Astrocyte of the spinal cord (primary cell): ENCODE results near the gene KIAA1958.

Experiments used
- DNase-seq: peaks from one replicate; pipeline ENCODE4 v3.0.0; 2011; ENCODE audit warnings: low read depth, low spot score
- H3K4me3 ChIP-seq: 2 replicates; pipeline ENCODE4 v1.5.1; 2011; ENCODE audit warnings: low read depth, mild to moderate bottlenecking, low read length, moderate library complexity
- in situ Hi-C: cut with HindIII; loops from 2 replicates; pipeline ENCODE4 v1.10.0; 2017; ENCODE audit warnings: low sequenced_read_pairs
- TF ChIP-seq, protein P1 (sequence below): IDR thresholded peaks from 2 replicates; pipeline ENCODE4 v1.5.1; 2012; ENCODE audit warnings: low read depth, mild to moderate bottlenecking, low read length, inconsistent platforms

Gene KIAA1958

DNA sequence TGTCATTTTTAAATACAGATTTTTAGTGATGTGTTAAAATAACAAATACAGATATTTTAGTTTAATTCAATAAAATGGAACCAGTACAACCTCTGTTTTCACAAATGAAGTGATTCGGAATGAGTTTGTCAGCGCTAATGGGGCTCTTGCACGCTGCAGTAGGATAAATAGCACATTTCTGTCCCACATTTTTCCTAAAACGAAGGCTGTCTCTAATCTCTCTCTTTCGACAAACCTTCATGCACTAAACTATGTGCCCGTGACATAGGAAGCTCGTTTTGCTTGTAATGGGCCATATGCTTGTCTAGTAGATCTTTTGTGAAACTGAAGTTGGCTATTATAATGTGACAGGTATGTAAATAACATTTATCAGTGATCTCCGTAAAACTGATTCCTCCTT is 130.7 kb downstream of the KIAA1958 start:
- TF ChIP-seq, protein P1, sequence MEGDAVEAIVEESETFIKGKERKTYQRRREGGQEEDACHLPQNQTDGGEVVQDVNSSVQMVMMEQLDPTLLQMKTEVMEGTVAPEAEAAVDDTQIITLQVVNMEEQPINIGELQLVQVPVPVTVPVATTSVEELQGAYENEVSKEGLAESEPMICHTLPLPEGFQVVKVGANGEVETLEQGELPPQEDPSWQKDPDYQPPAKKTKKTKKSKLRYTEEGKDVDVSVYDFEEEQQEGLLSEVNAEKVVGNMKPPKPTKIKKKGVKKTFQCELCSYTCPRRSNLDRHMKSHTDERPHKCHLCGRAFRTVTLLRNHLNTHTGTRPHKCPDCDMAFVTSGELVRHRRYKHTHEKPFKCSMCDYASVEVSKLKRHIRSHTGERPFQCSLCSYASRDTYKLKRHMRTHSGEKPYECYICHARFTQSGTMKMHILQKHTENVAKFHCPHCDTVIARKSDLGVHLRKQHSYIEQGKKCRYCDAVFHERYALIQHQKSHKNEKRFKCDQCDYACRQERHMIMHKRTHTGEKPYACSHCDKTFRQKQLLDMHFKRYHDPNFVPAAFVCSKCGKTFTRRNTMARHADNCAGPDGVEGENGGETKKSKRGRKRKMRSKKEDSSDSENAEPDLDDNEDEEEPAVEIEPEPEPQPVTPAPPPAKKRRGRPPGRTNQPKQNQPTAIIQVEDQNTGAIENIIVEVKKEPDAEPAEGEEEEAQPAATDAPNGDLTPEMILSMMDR = no peak

DNA sequence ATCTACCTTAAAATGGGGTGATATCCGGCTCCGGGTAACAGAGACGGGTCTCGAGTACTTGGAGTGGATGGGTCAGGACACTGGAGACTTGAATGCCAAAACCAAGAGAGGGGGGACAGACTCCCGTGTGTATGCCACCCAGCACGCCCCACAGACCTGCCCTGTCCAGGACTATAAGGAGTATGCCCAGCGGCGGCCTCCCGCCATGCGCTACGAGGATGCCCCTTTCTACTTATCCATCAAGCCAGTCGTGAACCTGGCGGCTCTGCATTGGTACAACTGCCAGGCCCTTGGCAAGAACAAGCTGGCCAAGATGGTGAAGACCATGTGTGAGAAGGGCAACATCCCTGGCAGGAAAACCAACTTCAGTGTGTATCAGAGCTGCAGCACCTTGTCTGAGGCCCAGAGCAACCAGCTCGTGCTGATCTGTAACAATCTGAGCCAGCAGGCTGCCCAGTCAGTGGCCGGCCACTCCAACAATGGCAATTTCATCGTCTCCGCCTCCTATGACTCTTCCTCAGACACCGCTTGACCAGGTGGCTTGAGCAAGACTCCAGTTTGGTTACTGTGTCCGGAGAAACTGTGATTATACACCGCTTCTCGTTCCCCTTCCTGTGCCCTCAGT is 131.9 kb downstream of the KIAA1958 start:
- no peak overlapping the region for H3K4me3 ChIP-seq
- in situ Hi-C loops = no loop called here
- TF ChIP-seq, protein P1 = no peak
- no peak for DNase-seq

More for the DNA sequence above, 130.7 kb downstream of the KIAA1958 start:
- in situ Hi-C loops = no loop called here
- no peak overlapping the region for H3K4me3 ChIP-seq
- DNase-seq = no peak

DNA sequence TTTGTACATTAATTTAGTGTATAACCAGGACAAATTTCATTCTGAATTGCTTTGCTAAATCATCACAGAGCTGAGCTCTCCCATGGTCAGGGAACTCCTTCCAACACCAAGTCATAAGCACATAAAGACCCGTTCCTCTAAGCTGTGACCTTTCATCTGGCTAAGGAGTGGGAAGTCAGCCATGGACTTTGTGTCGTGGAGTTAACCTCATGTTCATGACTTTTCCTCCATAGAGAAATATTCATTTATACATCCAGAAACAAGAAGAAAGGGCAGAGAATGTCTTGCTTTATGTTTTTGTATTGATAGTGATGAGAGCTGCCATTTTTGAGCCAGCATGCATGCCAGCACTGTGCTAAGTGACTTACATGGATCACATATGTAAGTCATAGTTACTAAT is 133.8 kb downstream of the KIAA1958 start:
- DNase-seq = no peak
- TF ChIP-seq, protein P1 = no peak
- in situ Hi-C loops = no loop called here
- no peak overlapping the region for H3K4me3 ChIP-seq

DNA sequence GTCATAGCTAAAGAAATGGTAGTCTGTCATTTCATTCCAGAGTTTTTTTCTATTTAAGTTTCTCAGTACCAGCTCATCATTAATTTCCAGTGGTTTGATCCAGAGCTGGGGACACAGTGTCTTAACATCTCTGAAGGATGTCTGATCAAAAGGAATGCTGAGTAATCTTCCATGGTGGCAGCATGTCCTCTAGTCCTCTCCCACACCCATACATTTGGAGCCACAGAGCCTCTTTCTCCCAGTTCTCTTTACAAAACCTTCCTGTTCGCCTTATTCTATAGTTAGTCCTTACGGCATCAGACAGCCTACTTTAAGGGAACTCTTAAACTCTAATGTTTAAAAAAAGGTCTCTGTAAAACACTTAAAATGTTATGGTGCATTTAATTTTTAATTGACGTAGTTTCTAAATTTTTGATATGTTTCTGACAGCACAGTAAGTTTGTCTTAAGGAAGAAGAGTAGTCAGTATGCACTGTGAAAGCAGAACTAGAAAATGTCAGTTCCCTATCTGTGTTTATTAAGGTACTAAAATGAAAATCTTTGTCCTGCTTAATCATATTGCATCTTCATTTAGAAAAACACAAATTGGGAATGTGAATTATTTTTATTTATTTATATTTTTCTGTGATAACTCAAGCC is 134.5 kb downstream of the KIAA1958 start:
- in situ Hi-C loops = no loop called here

DNA sequence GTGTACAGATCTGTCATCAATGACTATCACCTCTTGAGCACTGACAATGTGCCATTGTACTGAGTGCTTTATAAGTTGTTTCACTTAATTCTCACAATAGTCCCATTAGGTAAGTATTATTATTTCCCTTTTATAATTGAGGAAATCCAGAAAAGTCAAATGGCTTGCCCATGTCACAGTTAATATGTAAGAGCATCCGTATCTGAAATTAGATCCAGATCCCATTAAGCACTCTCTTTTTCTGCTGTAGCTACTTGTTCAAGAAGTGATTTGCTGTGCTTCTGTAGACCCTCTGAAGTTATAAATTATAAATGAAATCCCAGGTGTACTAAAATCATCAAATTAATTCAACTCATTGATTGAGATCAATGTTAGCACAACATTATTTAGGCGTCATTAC is 136.6 kb downstream of the KIAA1958 start:
- DNase-seq = no peak
- TF ChIP-seq, protein P1 = no peak
- no peak overlapping the region for H3K4me3 ChIP-seq
- in situ Hi-C loops = no loop called here

More for the DNA sequence above, 134.5 kb downstream of the KIAA1958 start:
- no peak overlapping the region for H3K4me3 ChIP-seq
- TF ChIP-seq, protein P1 = no peak
- no peak for DNase-seq

DNA sequence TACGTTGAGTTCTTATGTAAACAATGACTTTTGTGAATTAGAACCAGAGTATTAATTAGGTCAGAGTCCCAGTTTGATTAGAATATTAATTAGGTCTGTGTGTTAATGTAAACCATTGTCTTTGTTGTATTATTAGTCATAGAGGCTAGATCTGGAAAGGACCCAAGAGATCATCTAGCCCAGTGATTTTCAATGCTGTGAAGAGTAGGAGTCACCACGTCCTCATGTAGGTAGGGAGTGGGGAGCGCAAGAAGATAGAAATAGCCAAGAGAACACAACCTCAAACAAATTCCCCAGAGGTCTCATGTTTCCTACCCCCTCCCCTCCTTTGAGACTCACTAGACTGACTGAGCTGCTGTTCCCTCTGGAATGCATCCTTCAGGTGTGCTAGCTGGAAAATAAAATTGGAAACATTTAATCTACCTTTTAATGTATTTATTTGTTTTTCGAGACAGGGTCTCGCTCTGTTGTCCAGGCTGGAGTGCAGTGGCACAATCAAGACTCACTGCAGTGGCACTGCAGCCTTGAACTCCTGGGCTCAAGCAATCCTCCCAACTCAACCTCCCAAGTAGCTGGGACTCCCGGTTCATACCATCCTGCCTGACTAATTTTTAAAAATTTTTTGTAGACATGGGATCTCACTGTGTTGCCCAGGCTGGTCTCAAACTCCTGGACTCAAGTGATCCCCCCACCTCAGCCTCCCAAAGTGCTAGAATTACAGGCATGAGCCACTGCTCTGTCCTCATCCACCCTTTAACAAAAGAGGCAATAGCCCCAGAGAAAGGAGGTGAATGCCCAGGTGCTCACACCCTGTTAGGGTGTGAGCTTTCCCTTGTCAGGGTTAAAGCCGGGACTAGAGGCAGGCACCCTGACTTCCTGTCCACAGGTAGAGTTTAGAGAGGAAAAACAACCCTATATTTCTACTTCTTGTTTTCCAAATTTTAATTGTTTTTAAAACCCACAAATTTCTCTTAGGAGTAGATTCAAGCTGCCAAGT is 138.4 kb downstream of the KIAA1958 start:
- in situ Hi-C loops = no loop called here
- no peak for DNase-seq
- TF ChIP-seq, protein P1 = no peak
- H3K4me3 ChIP-seq = no peak overlapping the region
